ENCODE data around the gene KLHL28.
A peak's percentile ranks its signal among the peaks of the same experiment; 100 is the strongest.

KLHL28 gene

GRCh38 chr14:44959538-44959937 is 2.2 kb downstream of the KLHL28 start:
- DNase-seq, result no peak

- DNase-seq, result no peak
These were observed 4.9 kb downstream of the KLHL28 start for GRCh38 chr14:44956866-44957265.

GRCh38 chr14:44955528-44955927 is 6.2 kb downstream of the KLHL28 start:
- no peak for DNase-seq

GRCh38 chr14:44954750-44955149 is 7.0 kb downstream of the KLHL28 start:
- DNase-seq, result no peak

GRCh38 chr14:44952391-44953110 is 9.2 kb downstream of the KLHL28 start:
- no peak for DNase-seq

- no peak for DNase-seq
These were observed 10.7 kb downstream of the KLHL28 start for GRCh38 chr14:44951051-44951450.

GRCh38 chr14:44945264-44945663 is 16.5 kb downstream of the KLHL28 start:
- DNase-seq, result no peak

GRCh38 chr14:44944107-44944506 is 17.6 kb downstream of the KLHL28 start:
- DNase-seq, result no peak

- no peak for DNase-seq
These were observed 19.3 kb downstream of the KLHL28 start for GRCh38 chr14:44942436-44942835.

- DNase-seq, result no peak
These were observed 20.2 kb downstream of the KLHL28 start for GRCh38 chr14:44941591-44941990.

- no peak for DNase-seq
These were observed 20.8 kb downstream of the KLHL28 start for GRCh38 chr14:44940944-44941343.

- no peak for DNase-seq
These were observed 21.5 kb downstream of the KLHL28 start for GRCh38 chr14:44940211-44940610.

- no peak for DNase-seq
These were observed 24.2 kb downstream of the KLHL28 start for GRCh38 chr14:44937547-44937946.

GRCh38 chr14:44935155-44935554 is 26.6 kb downstream of the KLHL28 start:
- DNase-seq, result no peak

- no peak for DNase-seq
These were observed 33.0 kb downstream of the KLHL28 start for GRCh38 chr14:44928793-44929192.

- no peak for DNase-seq
These were observed 46.9 kb downstream of the KLHL28 start for GRCh38 chr14:44914849-44915248.

- no peak for DNase-seq
These were observed 49.5 kb downstream of the KLHL28 start for GRCh38 chr14:44912041-44912869.

- no peak for DNase-seq
These were observed 50.9 kb downstream of the KLHL28 start for GRCh38 chr14:44910821-44911220.

- DNase-seq, result no peak
These were observed 60.1 kb downstream of the KLHL28 start for GRCh38 chr14:44901696-44902095.

GRCh38 chr14:44898551-44898950 is 63.2 kb downstream of the KLHL28 start:
- no peak for DNase-seq

GRCh38 chr14:44897845-44898151 is 63.9 kb downstream of the KLHL28 start:
- DNase-seq, result no peak

- DNase-seq, result peak; percentile 97
These were observed 64.5 kb downstream of the KLHL28 start for GRCh38 chr14:44897041-44897844.

GRCh38 chr14:44896275-44897040 is 65.3 kb downstream of the KLHL28 start:
- no peak for DNase-seq
